ENCODE measurements around the gene SMTNL2.

SMTNL2 gene

DNA sequence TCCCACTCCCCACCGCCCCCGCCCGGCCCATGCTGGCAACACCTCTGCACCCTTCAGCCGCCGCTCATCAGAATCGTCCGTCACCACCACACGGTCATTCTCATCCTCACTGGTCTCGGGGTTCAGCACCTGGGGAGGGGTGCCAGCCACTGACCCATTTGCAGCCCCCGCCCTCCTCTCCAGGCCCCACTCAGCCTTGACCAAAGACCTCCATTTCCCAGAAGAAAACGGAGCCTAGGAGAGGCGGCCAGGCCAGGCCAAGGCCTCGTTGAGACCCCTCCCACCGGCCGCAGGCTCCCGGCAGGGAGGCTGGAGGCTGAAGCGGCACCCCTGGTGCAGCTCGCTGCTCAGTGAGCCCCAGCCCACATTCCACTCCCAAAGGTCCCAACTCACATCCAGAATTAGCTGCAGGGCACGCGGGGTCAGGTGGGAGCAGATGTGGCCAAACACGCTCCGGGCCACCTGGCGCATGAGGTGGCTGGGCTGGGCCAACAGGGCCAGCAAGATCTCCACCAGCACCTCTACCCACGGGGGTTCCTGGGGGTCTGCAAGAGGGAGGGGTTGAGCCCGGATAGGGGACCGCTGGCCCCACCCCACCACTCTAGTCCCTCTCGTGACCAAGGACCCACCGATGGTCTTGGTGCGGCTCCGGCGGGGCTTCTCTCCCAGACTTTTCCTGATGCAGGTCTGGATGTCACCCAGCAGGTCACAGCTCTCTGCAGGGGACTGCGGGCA is 38.9 kb upstream of the SMTNL2 start:
- no peak for DNase-seq (ENCODE audit: low read depth)

DNA sequence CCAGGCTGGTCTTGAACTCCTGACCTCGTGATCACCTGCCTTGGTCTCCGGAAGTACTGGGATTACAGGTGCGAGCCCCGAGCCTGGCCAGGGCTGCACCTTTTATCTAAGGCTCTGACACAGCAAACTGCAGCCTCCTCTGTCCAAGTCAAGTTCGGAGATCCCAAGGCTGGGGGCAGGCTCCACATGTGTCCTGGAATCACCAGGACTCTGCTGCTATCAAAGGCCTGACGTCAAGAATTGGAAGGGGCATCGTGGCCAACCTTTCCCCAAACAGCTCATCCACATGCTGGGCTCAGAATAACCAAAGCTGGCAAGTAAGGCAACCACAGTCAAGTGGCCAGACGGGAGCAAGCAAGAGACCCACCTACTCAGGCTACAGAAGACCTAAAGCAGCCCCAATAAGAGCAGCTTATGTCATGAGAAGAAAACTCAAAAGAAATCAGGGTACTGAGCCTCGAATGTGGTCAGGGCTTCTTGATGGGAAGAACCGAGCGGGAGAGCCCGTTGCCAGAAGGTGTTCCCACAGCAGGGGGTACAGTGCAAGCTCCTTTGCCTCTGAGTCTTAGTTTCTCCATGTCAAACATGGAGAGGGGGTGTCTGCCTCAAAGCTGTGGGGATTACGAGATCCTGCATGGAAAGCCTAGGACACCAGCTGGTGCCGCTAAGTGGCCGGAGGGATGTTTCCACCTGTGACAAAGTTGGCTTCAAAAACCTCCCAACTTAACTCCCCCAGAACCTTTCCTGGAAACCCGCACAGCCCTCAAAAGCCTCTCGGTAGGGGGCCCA is 37.0 kb upstream of the SMTNL2 start:
- no peak for DNase-seq (ENCODE audit: low read depth)

DNA sequence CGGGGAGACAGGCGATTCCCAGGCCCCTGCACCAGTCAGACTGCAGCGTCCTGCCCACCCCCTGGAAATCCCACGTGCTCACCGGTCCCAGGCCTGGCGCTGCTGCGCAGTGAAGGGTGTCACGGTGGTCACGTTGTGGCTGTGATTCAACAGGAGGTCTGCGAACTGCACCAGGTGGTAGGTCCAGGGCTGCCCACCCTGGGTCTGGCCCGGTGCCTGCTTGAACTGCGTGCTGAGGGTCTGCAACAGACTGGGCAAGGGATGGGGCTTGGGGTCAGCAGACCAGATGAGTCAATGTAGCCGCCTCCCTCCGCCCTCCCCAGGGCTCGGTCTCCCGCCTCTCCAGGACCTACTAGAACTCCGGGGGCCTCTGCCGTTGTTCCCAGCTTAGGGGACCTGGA is 36.3 kb upstream of the SMTNL2 start:
- no peak for DNase-seq (ENCODE audit: low read depth)

DNA sequence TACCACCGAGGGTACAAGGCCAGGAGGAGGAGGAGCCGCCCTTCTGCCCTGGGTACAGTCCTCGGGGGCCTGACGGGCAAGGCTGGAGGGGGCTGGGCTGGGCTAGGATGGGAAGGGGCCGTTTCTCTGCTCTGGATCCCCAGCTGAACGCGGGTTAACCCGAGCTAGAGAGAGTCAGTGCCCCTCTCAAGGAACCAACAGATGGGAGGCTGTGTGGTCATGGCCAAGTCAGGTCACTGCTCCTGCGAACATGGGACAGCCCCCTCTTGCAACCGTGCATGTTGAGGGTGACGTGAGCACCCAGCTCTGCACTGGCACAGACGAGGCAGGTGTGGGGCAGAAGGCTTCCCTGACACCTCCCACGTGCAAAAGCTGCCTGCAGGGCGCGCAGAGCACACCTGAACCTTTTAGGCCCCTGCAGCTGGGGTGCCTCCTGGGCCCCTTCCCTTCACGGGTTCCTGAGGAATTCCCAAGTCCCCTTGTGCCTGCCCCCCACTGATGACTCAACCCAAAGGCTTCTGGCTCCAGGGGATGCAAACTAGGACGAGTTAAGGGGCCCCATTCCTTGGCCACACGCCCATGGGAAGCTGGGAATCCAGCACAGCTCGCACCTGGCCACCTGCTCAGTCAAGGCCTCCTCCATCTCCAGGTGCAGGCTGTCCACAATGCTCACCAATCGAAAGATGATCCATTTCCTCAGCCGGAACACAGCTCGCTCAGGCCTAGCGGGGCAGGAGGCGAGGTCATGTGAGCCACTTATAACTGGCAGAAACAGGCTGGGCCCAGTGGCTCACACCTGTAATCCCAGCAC is 35.4 kb upstream of the SMTNL2 start:
- DNase-seq (ENCODE audit: low read depth): no peak

GRCh38 chr17:4549781-4550533 is 34.4 kb upstream of the SMTNL2 start:
- no peak for DNase-seq (ENCODE audit: low read depth)

DNA sequence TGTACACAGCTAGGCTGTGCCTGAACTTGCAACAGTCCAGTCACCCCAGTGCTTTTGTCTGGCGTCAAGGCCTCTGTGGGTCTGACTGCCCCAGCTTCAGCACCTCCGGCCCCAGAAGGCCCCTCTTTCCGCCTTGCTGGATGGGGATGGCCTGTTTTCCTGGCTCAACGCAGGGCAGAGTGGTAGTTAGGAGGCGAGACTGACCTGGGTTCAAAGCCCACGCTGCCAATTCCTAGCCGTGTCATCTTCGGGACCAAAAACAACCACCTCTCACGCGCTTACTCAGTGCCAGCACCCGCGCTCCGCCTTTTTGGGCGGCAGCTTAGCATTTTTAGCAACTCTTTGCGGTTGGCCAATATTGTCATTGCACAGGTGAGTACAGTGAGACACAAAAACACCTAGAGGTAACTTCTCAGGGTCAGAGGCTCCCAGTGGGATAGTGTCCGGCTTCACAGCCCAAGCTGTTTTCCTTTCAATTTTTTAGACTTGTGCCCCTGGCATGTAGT is 33.7 kb upstream of the SMTNL2 start:
- no peak for DNase-seq (ENCODE audit: low read depth)

GRCh38 chr17:4551141-4551540 is 33.2 kb upstream of the SMTNL2 start:
- DNase-seq (ENCODE audit: low read depth): no peak

DNA sequence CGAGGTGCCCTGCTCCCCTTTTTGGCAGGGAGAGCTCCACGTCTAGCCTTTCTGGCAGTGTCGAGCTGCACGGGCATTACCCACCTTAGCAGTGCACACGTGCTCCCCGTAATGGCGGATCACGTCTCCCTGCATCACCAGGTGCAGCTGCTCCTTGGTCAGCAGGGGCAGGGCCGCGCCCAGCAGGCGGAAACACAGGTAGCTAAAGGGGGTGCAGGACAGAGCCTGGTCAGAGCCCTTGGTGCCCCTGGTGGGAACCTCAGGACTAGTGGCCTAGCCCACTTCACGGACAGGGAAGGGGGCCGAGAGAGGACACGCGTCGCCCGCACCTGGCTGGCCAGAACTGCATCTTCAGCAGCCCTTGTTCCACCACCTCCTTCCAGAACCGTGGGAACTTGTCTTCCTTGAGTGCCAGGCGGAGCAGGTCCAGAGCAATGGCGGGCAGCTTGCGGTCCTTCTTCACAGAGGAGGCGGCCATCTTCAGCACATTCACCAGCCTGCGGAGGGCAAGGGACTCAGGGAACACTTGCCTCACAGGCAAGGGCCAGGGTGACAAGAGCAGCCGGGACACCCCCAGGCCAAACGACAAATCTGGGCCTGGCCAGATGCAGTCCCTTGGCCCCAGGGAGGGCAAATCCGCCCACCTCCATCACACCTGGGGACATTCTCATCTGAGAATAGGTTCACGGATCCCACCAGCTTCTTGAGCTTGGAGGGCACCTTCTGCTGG is 32.4 kb upstream of the SMTNL2 start:
- DNase-seq (ENCODE audit: low read depth): no peak

- no peak for DNase-seq (ENCODE audit: low read depth)
These were observed 30.7 kb upstream of the SMTNL2 start for GRCh38 chr17:4553669-4554068.

- DNase-seq (ENCODE audit: low read depth): no peak
These were observed 29.8 kb upstream of the SMTNL2 start for GRCh38 chr17:4554441-4554996.

- DNase-seq (ENCODE audit: low read depth): peak; percentile 90
These were observed 29.1 kb upstream of the SMTNL2 start, which contains the start of gene MYBBP1A for GRCh38 chr17:4554997-4555799. Gene MYBBP1A (minus strand): TSS chr17:4555384. CDS start chr17:4555324, 60 bp downstream.

GRCh38 chr17:4555873-4556759 is 28.2 kb upstream of the SMTNL2 start:
- no peak for DNase-seq (ENCODE audit: low read depth)

- DNase-seq (ENCODE audit: low read depth): no peak
These were observed 27.3 kb upstream of the SMTNL2 start for GRCh38 chr17:4556996-4557395.

- DNase-seq (ENCODE audit: low read depth): no peak
These were observed 26.5 kb upstream of the SMTNL2 start for GRCh38 chr17:4557626-4558346.

GRCh38 chr17:4558347-4558971 is 25.9 kb upstream of the SMTNL2 start:
- no peak for DNase-seq (ENCODE audit: low read depth)

DNA sequence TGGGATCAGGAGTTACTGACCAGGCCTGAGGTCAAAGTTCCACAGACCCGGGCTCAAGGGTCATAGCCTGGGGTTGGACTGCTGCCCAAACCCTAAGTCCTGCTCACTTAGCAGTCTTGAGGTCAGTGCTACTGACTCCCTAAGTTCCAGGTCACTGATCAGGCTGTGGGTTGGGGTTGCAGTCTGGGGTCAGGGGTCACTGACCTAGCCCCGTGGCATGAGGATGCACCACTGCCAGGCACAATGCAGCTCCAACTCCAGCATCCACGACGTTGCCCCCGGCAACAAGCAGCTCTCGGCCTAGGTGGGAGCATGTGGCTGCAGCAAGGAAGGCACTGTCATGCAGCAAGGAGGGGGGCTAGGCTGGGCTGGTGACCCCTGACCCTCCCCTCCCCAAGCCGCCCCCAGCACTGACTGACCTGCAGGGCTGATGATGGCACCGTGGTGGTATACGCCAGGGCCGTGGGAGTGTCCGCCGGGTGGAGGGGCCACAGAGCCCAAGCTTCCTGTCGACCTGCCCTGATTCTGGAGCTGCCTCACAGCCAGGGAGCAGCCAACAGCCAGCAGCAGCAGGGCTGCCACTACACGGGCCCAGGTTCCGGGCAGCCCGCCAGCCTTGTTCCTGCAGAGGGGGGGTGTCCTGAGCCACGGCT is 25.1 kb upstream of the SMTNL2 start:
- no peak for DNase-seq (ENCODE audit: low read depth)

GRCh38 chr17:4559966-4560365 is 24.4 kb upstream of the SMTNL2 start:
- DNase-seq (ENCODE audit: low read depth): no peak

All from stromal cell of bone marrow (primary cell).